SK-N-DZ (cell line): Measurements from ENCODE around the gene ADAM10.

Experiments used
- small RNA-seq, 2 experiments: library from RNA; depleted of rRNA; stranded (forward); fragments of <200 nt; gene quantifications; one replicate each; pipeline ENCODE3, GENCODE V24; 2014

The ADAM10 gene

Small RNA genes within 50 kb of the gene (small RNA-seq; reads per million reads assigned to genes)
- gene AC091046.1 (0 reads per million in 2 experiments), gene RF00012 (0.10 to 0.84 reads per million in 2 experiments)
